Fibroblast of lung (primary cell): Measurements from ENCODE around the gene VWA8.

Experiments
- CTCF ChIP-seq, 2 donors: IDR thresholded peaks in 1 of 2; conservative IDR thresholded peaks in 1 of 2; 1 replicate in 1 of 2; 2 replicates in 1 of 2; pipeline ENCODE4 v1.5.1; 2011 to 2012; ENCODE audit warnings: low read length in 2 of 2, control low read depth in 1 of 2, inconsistent platforms in 1 of 2, low read depth in 1 of 2, mild to moderate bottlenecking in 1 of 2
- EZH2 ChIP-seq: IDR thresholded peaks from 2 replicates; pipeline ENCODE4 v1.5.1; 2012; ENCODE audit warnings: low read length, control low read depth, mild to moderate bottlenecking; ENCODE audit errors: missing control alignments

GRCh38 chr13:41746259-41746658 is 214.7 kb downstream of the VWA8 start:
- TF ChIP-seq CTCF (conservative IDR thresholded peaks at IDR 0.05 in 1 of 2, IDR thresholded peaks at IDR 0.05 in 1 of 2; ENCODE audit: low read depth in 1 of 2, low read length in 2 of 2) (no peak), EZH2 (no peak)
